Caco-2 (cell line): ENCODE data around the gene ZC3H18. TPM values are rescaled to one million over a fixed set of nuclear protein-coding genes. Genes with fewer than 3 reads are reported as not detected.

Experiments
- BruUV-seq: library from RNA; stranded (reverse); fragments of 400-500 nt; replicated peaks from 2 replicates; lab custom pipeline; 2021; lab: Mats Ljungman, UMichigan
- CTCF ChIA-PET: fragments of 300-600 bp; sonication (Branson Sonifier 250); formaldehyde crosslinking; loops from one replicate; lab custom pipeline; 2022; ENCODE audit warnings: antibody characterized with exemption; lab: Charles Lee
- POLR2A ChIA-PET: fragments of 300-600 bp; sonication (Branson Sonifier 250); formaldehyde crosslinking; loops from one replicate; lab custom pipeline; 2022; ENCODE audit warnings: antibody characterized with exemption; lab: Charles Lee
- DNase-seq, 2 experiments: peaks; one replicate each; pipeline versions ENCODE4 v3.0.0 to v3.0.0-alpha.2; 2020 to 2022
- H3K27me3 ChIP-seq: replicated peaks from 2 replicates; pipeline ENCODE4 v1.6.0; 2011; ENCODE audit warnings: low read length; ENCODE audit not compliant: control insufficient read depth, insufficient read depth
- H3K36me3 ChIP-seq: 2 replicates; pipeline ENCODE4 v1.5.1; 2011; ENCODE audit warnings: low read length; ENCODE audit not compliant: control insufficient read depth, insufficient read depth
- H3K4me1 ChIP-seq: fragments of 250-450 bp; sonication (Bioruptor Pico); 2 replicates; pipeline ENCODE4 v1.5.1; 2020; ENCODE audit warnings: mild to moderate bottlenecking
- H3K4me3 ChIP-seq: 2 replicates; pipeline ENCODE4 v1.5.1; 2011; ENCODE audit warnings: low read depth, mild to moderate bottlenecking, control low read depth, low read length
- H3K9me3 ChIP-seq: fragments of 250-450 bp; sonication (Bioruptor Pico); 2 replicates; pipeline ENCODE4 v1.5.1; 2020; ENCODE audit warnings: mild to moderate bottlenecking, moderate library complexity
- H3K27ac Mint-ChIP-seq: one replicate; pipeline ENCODE4 v1.8.0; 2022; ENCODE audit warnings: mixed read lengths; ENCODE audit not compliant: unreplicated experiment
- H3K27me3 Mint-ChIP-seq: one replicate; pipeline ENCODE4 v1.8.0; 2022; ENCODE audit warnings: mixed read lengths; ENCODE audit not compliant: insufficient read depth, unreplicated experiment
- H3K36me3 Mint-ChIP-seq: one replicate; pipeline ENCODE4 v1.8.0; 2022; ENCODE audit warnings: mild to moderate bottlenecking, mixed read lengths; ENCODE audit not compliant: insufficient read depth, unreplicated experiment
- H3K4me1 Mint-ChIP-seq: one replicate; pipeline ENCODE4 v1.8.0; 2022; ENCODE audit warnings: low read depth, mixed read lengths; ENCODE audit not compliant: unreplicated experiment
- H3K4me3 Mint-ChIP-seq: one replicate; pipeline ENCODE4 v1.8.0; 2022; ENCODE audit warnings: mild to moderate bottlenecking, moderate library complexity, mixed read lengths; ENCODE audit not compliant: unreplicated experiment
- H3K9me3 Mint-ChIP-seq: one replicate; pipeline ENCODE4 v1.8.0; 2022; ENCODE audit warnings: mixed read lengths; ENCODE audit not compliant: unreplicated experiment
- CTCF ChIP-seq, 2 experiments: fragments of 200-600 bp in 1 of 2; IDR thresholded peaks; 1 replicate in 1 of 2; 2 replicates in 1 of 2; pipeline versions ENCODE4 v1.5.1 to v1.8.0; 2011 to 2022; ENCODE audit warnings: antibody characterized with exemption in 1 of 2, control low read depth in 1 of 2, inconsistent platforms in 1 of 2, low read depth in 1 of 2, low read length in 1 of 2, mild to moderate bottlenecking in 1 of 2, moderate library complexity in 1 of 2; ENCODE audit not compliant: insufficient read depth in 1 of 2, severe bottlenecking in 1 of 2, unreplicated experiment in 1 of 2
- intact Hi-C: fragments of 100-400 bp; cut with micrococcal nuclease; formaldehyde crosslinking; loops from one replicate; pipeline ENCODE4 v1.10.0; 2022; ENCODE audit not compliant: unreplicated experiment
- total RNA-seq: library from RNA; stranded (reverse); gene quantifications from 2 replicates; pipeline ENCODE4 v1.2.3, GENCODE V29; 2022

The ZC3H18 gene
- total RNA-seq, 1 experiment from 2014 or later = 82.0 TPM

GRCh38 chr16:88628512-88628974 lies 58.3 kb downstream of the ZC3H18 start:
- H3K9me3 Mint-ChIP-seq = no peaks in the 10 kb centered on the region
- H3K4me3 Mint-ChIP-seq = no peak overlapping the region
- DNase-seq = peak; percentile 60 to 77
- H3K27me3 Mint-ChIP-seq = no peaks in the 10 kb centered on the region
- peaks cover 6% of the 10 kb centered on the region for H3K36me3 ChIP-seq
- H3K4me1 Mint-ChIP-seq = no peaks in the 10 kb centered on the region
- no peak overlapping the region for H3K27ac Mint-ChIP-seq
- H3K27me3 ChIP-seq = no peaks in the 10 kb centered on the region
- H3K4me3 ChIP-seq = no peak overlapping the region
- POLR2A ChIA-PET = interaction anchor here (1.0 kb wide), 1 partner anchor 9 kb away, joined by 4 read pairs; no protein-coding TSS in a partner anchor
- BruUV-seq = no TSS peak
- H3K4me1 ChIP-seq = no peaks in the 10 kb centered on the region
- CTCF ChIA-PET = interaction anchor here (0.6 kb wide), 1 partner anchor 211 kb away, joined by 4 read pairs; no protein-coding TSS in a partner anchor
- intact Hi-C loops = no loop called here
- peak; percentile 52 to 63 for TF ChIP-seq CTCF (IDR thresholded peaks at IDR 0.05; ENCODE audit: insufficient read depth in 1 of 2, low read depth in 1 of 2, low read length in 1 of 2, severe bottlenecking in 1 of 2, unreplicated experiment in 1 of 2)
- peaks cover 97% of the 10 kb centered on the region for H3K36me3 Mint-ChIP-seq
- no peaks in the 10 kb centered on the region for H3K9me3 ChIP-seq

GRCh38 chr16:88629835-88630234 lies 59.6 kb downstream of the ZC3H18 start:
- intact Hi-C loops = no loop called here
- no peak for TF ChIP-seq CTCF (IDR thresholded peaks at IDR 0.05; ENCODE audit: insufficient read depth in 1 of 2, low read depth in 1 of 2, low read length in 1 of 2, severe bottlenecking in 1 of 2, unreplicated experiment in 1 of 2)
- peaks cover 96% of the 10 kb centered on the region for H3K36me3 Mint-ChIP-seq
- Histone ChIP-seq H3K36me3 (peaks cover 6% of the 10 kb centered on the region), H3K9me3 (no peaks in the 10 kb centered on the region), H3K27me3 (no peaks in the 10 kb centered on the region), H3K4me1 (no peaks in the 10 kb centered on the region), H3K4me3 (no peak overlapping the region)
- no peak overlapping the region for H3K27ac Mint-ChIP-seq
- POLR2A ChIA-PET = no interaction called here
- CTCF ChIA-PET = interaction anchor here (0.6 kb wide), 1 partner anchor 92 kb away, joined by 7 read pairs; no protein-coding TSS in a partner anchor
- H3K9me3 Mint-ChIP-seq = no peaks in the 10 kb centered on the region
- no peaks in the 10 kb centered on the region for H3K27me3 Mint-ChIP-seq
- H3K4me1 Mint-ChIP-seq = no peaks in the 10 kb centered on the region
- no peak overlapping the region for H3K4me3 Mint-ChIP-seq
- DNase-seq = no peak
- BruUV-seq = no TSS peak

- no peak overlapping the region for H3K27ac Mint-ChIP-seq
- Histone ChIP-seq H3K4me3 (no peak overlapping the region), H3K27me3 (no peaks in the 10 kb centered on the region), H3K4me1 (no peaks in the 10 kb centered on the region), H3K9me3 (no peaks in the 10 kb centered on the region), H3K36me3 (peaks cover 6% of the 10 kb centered on the region)
- peaks cover 96% of the 10 kb centered on the region for H3K36me3 Mint-ChIP-seq
- no peaks in the 10 kb centered on the region for H3K9me3 Mint-ChIP-seq
- intact Hi-C loops = no loop called here
- no peak overlapping the region for H3K4me3 Mint-ChIP-seq
- no peak for TF ChIP-seq CTCF (IDR thresholded peaks at IDR 0.05; ENCODE audit: insufficient read depth in 1 of 2, low read depth in 1 of 2, low read length in 1 of 2, severe bottlenecking in 1 of 2, unreplicated experiment in 1 of 2)
- H3K27me3 Mint-ChIP-seq = no peaks in the 10 kb centered on the region
- no TSS peak for BruUV-seq
- ChIA-PET CTCF (interaction anchor here (0.6 kb wide), 1 partner anchor 92 kb away, joined by 7 read pairs; no protein-coding TSS in a partner anchor), POLR2A (no interaction called here)
- H3K4me1 Mint-ChIP-seq = no peaks in the 10 kb centered on the region
- no peak for DNase-seq
Observed at GRCh38 chr16:88630433-88630832, 60.2 kb downstream of the ZC3H18 start.
